Measurements from ENCODE around the gene NR4A1.

Gene NR4A1

DNA sequence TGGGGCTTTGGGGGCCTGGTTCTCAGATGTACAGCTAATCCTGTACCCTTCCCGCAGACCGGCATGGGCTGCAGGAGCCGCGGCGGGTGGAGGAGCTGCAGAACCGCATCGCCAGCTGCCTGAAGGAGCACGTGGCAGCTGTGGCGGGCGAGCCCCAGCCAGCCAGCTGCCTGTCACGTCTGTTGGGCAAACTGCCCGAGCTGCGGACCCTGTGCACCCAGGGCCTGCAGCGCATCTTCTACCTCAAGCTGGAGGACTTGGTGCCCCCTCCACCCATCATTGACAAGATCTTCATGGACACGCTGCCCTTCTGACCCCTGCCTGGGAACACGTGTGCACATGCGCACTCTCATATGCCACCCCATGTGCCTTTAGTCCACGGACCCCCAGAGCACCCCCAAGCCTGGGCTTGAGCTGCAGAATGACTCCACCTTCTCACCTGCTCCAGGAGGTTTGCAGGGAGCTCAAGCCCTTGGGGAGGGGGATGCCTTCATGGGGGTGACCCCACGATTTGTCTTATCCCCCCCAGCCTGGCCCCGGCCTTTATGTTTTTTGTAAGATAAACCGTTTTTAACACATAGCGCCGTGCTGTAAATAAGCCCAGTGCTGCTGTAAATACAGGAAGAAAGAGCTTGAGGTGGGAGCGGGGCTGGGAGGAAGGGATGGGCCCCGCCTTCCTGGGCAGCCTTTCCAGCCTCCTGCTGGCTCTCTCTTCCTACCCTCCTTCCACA, 7.6 kb downstream of the NR4A1 start:
- DNase-seq (ENCODE audit: low read depth in 2 of 2, low spot score in 1 of 2), result no peak

DNA sequence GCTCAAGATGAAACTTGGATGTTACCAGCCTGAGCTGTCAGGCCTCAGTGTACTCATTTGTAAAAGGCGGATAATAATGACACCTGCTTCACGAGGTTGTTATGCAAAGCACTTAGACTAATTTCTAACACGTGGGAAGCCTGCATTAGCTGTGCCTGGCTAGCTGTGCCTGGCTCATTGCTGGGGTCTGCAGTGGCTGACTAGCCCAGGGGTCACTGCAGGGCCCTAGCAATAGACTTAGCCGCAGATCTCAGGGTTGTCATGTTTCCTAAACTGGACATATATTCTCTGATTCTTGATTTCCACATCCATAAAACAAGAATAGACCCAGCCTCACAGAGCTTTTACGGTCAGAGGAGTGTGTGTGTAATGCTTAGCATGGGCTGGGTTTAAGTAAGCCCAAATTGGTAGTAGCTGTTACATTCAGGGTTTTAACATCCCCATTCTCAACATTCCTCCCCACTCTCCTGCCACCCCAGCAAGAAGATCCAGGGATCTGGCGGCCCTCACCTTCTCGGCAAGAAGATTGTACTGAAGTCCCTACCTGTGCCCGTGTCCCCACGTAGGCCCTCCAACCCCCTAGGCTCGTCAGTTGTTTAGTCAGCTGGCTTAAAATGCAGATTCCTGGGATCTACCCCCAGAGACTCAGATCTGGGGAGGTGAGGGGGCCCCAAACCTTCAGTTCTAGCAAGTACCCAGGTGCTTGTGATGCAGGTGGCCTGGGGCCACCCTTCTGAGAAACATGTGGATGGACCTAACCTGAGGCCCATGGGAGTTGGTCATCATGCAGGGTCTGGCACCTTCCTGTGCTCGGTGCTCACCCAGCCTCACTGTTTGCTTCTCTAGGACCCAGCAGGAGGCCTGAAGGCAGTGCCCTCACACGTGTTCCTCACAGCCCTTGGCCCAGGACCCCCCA, 8.6 kb downstream of the NR4A1 start:
- DNase-seq (ENCODE audit: low read depth in 2 of 2, low spot score in 1 of 2), result no peak

DNA sequence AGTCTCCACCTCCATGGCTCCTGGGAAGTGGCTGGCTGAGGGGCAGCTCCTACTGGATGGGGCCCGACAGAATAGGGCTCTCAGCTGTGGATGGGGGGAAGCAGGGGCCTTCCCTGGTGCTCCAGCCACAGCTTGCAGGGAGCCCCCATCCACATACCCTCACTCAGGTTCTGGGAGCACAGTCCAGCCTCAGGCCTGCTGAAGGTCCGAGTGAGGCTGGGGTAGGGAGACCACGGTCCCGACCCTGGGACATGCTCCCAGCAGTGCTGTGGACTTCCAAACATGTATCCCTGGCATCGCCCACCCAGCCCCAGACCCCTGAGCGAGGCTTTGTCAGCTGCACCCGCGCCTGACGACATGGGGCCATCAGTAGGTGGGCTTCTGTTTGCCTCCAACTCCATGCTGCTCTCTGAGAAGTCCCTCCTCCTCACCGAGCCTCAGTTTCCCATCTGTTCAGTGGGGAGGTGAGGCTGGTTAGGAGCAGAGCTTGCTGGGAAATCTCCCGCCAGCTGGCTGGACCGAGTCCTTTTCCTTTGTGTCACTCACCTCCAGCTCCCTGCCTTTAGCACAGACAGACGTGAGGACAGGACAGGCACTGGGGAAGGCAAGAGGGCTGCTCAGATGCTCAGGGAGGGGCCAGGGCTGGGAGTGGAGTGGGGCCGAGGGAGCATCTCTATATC, 9.4 kb downstream of the NR4A1 start:
- no peak for DNase-seq (ENCODE audit: low read depth in 2 of 2, low spot score in 1 of 2)

DNA sequence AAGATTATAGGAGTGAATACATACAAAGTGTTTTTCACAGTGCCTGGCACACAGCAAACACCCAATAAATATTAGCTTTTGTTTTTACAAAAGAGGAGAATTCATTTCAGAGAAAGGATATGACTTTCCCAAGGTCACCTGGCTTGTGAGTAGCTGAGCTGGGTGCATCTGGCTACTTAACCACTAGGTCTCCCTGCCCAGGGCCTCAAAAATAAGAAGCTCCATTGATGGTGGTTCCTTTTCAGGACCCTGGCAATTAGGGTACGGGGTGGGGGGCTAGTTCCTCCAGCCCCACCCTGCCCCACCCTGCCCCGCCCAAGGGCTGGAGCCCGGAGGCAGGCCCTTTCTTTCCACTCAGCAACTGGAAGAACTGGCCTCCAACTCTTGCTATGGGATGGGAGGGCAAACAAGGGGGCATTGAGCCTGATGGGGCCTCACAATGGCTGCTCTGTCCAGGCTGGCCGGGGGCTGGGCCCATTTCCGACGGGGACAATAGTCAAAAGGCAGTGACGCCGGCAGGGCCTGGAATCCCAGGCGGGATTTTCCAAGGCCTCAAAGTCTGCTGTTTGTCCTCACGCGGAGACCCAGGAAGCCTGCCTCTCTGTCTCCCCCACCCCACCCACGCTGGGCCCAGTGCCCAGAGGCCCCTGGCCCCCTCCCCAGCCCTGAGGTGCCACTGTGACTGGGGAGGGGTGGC, 10.4 kb downstream of the NR4A1 start:
- DNase-seq (ENCODE audit: low read depth in 2 of 2, low spot score in 1 of 2), result no peak

- no peak for DNase-seq (ENCODE audit: low read depth in 2 of 2, low spot score in 1 of 2)
Observed at GRCh38 chr12:52062167-52063081, 11.2 kb downstream of the NR4A1 start.

DNA sequence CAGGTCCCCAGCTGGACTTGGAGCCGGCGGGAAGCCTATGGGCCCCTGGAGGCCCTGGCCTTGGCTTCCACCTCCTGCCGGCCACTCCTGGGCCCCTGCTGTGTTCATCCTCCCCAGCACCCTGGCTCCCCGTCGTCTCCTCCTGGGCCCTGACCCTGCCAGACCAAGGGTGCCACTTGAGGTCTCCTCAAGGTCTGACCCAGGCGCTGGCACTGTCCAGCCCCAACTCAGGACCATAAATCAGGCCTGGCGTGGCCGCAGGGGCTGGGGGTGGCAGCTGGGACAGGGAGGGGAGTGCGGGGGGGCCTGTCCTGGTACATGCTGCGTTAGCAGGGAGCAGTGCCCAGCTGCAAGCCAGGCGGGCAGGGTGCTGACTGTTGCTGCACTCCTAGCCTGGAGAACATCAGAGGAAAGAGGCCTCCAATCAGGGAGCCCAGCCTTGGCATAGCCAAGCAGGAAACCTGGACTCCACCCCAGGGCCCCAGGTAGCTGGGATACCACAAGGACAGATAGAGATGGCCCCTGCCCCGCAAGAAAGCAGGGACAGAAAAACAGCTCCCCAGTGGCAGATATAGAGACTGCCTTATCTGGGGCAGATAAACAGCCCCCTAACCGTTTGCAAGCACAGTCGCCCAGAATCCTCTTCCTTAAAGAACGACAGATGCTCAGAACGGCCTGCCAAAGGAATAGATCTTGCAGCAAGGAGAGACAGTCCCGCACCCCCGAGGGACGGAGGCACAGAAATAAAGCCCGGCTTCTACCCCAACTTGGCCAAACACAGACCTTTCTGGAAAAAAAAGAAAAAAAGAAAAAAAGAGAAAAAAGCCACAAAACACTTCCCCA, 12.1 kb downstream of the NR4A1 start:
- no peak for DNase-seq (ENCODE audit: low read depth in 2 of 2, low spot score in 1 of 2)

DNA sequence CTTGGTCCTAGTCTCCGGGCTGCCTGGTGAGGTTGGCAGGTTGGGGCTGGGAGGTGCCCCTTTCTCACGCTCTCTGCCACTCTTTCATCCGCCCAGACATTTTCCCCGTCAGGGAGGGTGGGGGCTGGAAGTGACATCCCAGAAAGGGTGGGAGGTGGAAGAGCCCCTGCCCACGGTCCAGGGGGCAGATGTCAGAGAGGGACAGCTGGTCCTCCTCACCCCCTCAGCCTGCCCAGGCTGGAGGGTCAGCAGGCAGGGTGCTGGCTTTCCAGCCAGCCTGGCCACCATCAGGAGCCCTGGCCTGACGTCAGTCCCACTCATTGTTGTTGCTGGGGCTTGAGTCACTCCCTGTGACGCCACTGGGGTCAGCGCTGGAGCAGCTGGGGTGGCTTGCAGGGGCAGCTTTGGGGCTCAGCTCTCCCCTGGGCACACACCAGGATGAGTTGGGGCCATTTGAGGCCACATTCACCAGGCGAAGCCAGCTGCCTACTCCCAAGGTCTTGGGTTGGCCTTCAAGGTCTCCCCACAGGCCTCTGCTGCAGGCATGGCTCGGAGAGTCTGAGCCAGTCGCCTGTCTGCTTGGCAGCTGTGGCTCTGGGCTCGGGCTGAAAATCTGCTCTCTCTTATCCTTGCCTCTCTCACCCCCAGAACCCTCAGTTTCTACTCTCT, 12.9 kb downstream of the NR4A1 start:
- DNase-seq (ENCODE audit: low read depth in 2 of 2, low spot score in 1 of 2), result no peak

DNA sequence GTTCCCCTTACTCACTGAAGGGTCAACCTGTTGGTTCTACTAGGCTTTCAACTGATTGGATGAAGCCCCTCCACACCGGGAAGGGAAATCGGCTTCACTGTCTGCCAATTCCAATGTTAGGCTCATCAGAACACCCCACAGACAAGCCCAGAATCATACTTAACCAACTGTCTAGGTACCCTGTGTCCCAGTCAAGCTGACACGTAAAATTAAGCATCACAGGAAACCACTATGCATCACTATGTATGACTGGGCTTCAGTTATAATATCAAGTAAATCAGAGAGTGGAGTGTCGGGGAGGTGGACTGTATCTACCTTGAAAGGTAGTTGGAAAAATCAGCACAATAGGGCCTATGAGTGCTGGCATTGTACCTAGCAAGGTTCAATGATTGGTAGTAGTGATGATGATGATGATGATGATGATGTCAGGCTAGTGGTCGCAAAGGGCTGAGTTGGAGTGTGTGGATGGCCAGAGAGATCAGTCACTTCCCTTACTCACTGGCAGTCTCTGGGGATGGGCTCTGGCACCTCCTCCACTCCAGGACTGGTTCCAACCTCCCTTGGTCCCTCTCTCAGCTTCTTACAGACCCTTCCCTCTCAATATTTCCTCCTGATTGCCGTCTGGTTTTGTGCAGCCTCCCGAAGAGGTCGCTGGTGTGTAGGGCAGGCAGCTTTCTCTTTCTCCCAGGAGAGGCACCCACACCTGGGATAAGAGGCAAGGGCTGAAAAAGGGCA, 15.3 kb downstream of the NR4A1 start:
- no peak for DNase-seq (ENCODE audit: low read depth in 2 of 2, low spot score in 1 of 2)

- DNase-seq (ENCODE audit: low read depth in 2 of 2, low spot score in 1 of 2), result no peak
Observed at GRCh38 chr12:52067081-52067374, 15.8 kb downstream of the NR4A1 start.

DNA sequence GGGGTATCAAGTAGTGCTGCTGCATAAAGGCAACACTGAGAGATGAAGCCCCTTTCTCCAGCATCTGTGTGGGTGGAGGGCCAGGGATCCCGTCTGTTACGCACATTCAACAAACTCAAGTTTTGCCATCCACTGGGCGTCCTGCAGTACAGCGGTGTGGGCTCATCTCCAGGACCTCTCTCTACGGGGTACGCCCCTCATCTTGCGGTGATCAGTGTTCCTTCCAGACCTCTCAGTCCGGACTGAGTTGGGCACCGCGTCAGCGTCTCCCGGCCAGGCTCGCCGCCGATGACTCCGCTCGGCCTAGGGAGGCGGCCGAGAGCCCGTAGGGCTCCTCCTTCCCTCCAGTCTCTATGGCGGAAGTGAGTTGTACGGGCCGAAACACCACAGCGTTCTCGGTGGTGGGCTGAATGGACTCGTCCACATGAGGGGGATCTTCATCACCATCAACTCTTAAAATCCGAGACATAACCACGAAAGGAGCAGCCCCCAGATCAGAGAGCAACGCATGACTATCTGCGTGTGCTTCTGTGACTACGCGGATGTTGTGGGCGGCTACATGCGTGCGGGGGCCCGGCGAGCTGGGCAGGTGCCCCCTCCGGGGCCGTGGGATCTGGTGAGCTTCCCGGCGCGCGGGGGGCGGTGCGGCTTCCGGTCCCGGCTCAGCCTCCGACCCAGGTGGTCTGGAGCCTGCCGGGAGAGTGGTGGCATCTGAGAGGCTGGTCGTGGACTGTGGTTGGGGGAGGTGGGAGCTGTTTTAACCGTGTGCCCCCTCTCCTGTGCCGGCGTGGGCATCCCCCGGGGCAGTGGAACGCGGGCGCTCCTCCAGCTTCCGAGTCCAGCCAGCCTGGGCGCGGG, 18.3 kb downstream of the NR4A1 start, which contains the start of gene ATG101:
Gene ATG101, plus strand, starts transcription at position 652 of the 858 bp plus-strand sequence. CDS start 3,673 bp downstream, outside the sequence.
- DNase-seq (ENCODE audit: low read depth in 2 of 2, low spot score in 1 of 2), result peak; percentile 70 to 75

- no peak for DNase-seq (ENCODE audit: low read depth in 2 of 2, low spot score in 1 of 2)
Observed at GRCh38 chr12:52070185-52070925, 19.1 kb downstream of the NR4A1 start.

GRCh38 chr12:52073531-52074381, 22.5 kb downstream of the NR4A1 start:
- DNase-seq (ENCODE audit: low read depth in 2 of 2, low spot score in 1 of 2), result no peak

DNA sequence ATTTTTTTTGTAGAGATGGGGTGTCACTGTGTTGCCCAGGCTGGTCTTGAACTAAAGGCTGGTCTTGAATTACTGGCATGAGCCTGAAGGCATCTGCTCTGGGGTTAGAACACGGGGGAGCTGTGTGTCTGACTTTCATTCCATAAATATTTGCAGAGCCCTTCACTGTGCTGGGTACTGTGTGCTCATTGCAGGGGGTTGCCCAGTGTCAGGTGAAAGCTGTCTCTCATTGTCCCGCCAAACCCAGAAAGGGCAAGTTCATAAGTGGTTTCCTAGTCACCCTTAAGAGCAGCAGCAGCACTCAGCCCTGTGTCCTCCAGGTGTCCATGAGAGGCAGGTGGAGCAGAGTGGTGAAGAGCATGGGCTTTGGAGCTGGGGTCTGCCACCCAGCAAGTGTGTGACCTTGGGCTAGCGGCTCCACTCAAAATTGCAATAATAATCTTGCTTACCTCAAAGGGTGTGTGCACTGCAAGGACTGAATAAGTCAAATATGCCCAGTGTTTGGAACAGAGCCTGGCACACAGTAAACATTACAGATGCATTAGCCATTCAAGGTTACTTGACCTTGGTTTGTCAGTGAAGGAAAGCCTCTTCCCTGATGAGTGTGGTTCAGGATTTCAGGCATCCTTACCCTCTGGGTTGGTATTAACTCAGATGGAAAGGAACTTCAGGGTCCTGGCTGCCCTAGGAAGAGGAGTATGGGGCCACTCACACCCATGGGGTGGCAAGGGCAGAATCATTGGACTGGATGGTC, 23.9 kb downstream of the NR4A1 start:
- DNase-seq (ENCODE audit: low read depth in 2 of 2, low spot score in 1 of 2), result no peak

GRCh38 chr12:52076811-52077210, 25.6 kb downstream of the NR4A1 start:
- no peak for DNase-seq (ENCODE audit: low read depth in 2 of 2, low spot score in 1 of 2)

DNA sequence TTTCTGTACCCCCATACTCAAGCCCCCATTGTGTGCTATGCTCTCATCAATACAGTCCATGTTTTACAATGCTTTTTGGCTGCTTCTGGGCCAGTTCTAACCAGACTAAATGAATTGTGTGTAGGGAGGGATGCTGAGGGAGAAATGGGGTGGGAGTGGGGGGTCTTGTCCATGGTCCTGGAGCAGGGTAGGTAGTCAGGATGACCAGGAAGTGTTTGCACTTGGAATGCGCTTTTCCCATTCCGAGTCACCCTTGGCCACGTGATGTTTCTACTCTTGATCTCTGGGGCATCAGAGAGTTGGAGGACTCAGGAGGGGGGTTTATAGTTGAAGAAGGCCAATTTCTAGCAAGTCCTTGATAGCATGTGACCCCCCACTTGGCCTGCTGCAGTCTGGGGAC, 27.0 kb downstream of the NR4A1 start:
- DNase-seq (ENCODE audit: low read depth in 2 of 2, low spot score in 1 of 2), result no peak
